ENCODE results near the gene HSPA9. TPM values are rescaled to one million over a fixed set of nuclear protein-coding genes. Genes with fewer than 3 reads are reported as not detected.
"Not testable (repeated sequence)": the region's sequence is repeated elsewhere in the genome, so short reads cannot be mapped to it uniquely, and the experiment has no call there.

HSPA9 gene
- total RNA-seq, 1 experiment from 2014 or later: 665 TPM

DNA sequence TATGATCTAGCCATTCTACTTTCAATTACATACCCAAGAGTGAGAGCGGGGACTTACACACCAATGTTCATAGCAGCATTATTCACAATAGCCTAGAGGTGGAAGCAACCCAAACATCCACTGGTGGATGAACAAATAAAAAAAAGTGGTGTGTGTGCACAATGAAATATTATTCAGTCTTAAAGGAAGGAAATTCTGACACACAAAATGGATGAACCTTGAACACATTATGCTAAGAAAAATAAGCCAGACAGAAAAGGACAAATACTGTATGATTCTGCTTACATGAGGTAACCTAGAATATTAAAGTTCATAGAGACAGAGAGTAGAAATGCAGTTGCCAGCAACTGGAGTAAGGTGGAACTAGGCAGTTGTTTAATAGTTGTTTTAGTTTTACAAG lies 54.2 kb downstream of the HSPA9 start:
- H3K4me3 ChIP-seq: no peak overlapping the region
- DNase-seq (ENCODE audit: low read depth in 1 of 2, low spot score in 2 of 2): no peak
- no peaks in the 10 kb centered on the region for H3K9me3 ChIP-seq (replicated peaks)
- H3K27me3 ChIP-seq (replicated peaks): no peaks in the 10 kb centered on the region
- H3K27ac ChIP-seq: no peak overlapping the region
- H3K4me1 ChIP-seq (replicated peaks): peaks cover 4% of the 10 kb centered on the region; the same call in 1 of the 2 replicates
- H3K36me3 ChIP-seq: peaks cover 69% of the 10 kb centered on the region

DNA sequence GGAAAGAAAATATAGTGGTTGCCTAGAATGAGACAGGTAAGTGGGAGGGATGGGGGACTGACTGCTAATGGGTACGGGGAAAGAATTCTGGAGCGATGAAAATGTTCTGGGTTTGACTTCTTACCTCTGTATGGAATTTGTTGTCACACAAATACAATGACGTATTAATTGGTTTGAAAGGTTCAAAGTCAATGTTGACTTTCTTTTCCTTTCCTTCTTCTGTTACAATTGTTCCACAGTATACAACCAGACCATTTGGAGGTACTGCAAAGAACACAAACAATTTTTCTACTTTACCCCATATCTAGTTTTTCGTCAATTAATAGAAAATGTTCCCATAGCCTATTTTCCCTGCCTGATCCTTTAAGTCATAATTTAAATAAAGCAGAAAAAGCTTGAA lies 57.8 kb downstream of the HSPA9 start:
- no peak for DNase-seq (ENCODE audit: low read depth in 1 of 2, low spot score in 2 of 2)
- no peak overlapping the region for H3K27ac ChIP-seq
- H3K4me1 ChIP-seq (replicated peaks): no peaks in the 10 kb centered on the region
- H3K4me3 ChIP-seq: no peak overlapping the region
- H3K9me3 ChIP-seq (replicated peaks): no peaks in the 10 kb centered on the region
- H3K27me3 ChIP-seq (replicated peaks): no peaks in the 10 kb centered on the region
- H3K36me3 ChIP-seq: peaks cover 83% of the 10 kb centered on the region

DNA sequence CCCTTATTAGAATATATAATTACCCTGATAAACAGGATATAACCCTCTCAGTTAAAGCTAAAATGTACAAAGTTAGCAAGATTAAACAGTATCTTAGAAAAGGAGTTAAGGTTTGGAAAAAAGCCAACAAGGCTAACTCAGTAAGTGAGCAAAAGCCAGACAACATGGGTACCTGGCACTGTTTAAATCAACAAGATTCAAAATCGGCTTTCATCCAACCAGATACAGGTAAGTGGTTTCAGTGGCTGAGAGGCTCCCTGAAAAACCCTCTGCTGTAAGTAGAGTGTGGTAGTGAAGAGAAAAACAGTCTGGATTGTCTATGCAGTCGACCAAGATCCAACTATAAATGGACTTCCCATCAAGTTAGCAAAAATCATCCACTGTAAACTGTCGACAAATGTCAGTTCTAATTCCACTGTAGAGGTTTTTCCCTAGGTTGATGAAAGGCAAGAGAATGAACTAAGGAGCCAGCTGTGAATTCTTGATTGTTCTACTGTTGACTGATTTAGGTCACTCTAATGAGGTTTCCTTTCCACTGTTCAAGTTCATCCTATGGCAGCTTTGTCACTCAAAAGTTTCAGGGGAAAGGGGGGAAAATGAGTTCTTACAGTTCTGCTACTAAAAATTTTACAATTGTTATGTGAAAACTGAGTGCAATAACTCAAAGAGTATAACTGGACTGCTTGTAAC lies 59.5 kb downstream of the HSPA9 start:
- Histone ChIP-seq H3K27ac (no peak overlapping the region), H3K4me1 (replicated peaks) (no peaks in the 10 kb centered on the region), H3K4me3 (no peak overlapping the region), H3K36me3 (peaks cover 94% of the 10 kb centered on the region), H3K9me3 (replicated peaks) (no peaks in the 10 kb centered on the region), H3K27me3 (replicated peaks) (no peaks in the 10 kb centered on the region)
- no peak for DNase-seq (ENCODE audit: low read depth in 1 of 2, low spot score in 2 of 2)

DNA sequence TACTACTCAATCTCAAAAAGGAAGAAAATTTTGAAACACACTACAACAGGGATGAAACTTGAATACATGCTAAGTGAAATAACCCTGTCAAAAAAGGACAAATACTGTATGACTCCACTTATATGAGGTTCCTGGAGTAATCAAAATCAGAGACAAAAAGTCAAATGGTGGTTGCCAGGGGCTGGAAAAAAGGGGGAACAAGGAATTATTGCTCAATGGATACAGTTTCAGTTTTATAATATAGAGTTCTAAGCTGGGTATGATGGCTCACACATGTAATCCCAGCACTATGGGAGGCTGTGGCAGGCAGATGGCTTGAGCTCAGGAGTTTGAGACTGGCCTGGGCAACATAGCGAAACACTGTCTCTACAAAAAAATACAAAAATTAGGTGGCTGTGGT lies 61.2 kb downstream of the HSPA9 start:
- H3K4me1 ChIP-seq (replicated peaks): no peaks in the 10 kb centered on the region
- H3K9me3 ChIP-seq (replicated peaks): no peaks in the 10 kb centered on the region
- H3K27me3 ChIP-seq (replicated peaks): no peaks in the 10 kb centered on the region
- no peak for DNase-seq (ENCODE audit: low read depth in 1 of 2, low spot score in 2 of 2)
- H3K4me3 ChIP-seq: no peak overlapping the region
- peaks cover 97% of the 10 kb centered on the region for H3K36me3 ChIP-seq
- no peak overlapping the region for H3K27ac ChIP-seq

DNA sequence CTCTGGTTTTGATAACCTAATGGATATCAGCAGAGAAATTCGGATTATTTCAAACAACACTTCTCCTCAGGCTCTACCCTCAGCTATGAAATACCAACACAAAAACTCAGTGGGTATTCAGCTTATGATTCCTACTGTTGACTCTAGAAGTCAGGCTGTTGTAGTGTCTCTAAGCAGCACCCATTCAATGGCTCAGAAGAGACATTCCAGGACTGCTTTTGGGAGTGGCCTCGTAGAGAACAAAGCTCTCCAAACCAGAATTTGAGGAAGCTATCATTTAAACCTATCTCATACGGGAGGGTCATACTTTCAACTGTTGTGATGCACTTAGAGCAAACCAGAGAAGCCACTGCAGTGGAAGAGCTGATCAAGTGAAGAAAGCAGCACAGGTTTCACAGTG lies 66.2 kb downstream of the HSPA9 start:
- Histone ChIP-seq H3K27me3 (replicated peaks) (no peaks in the 10 kb centered on the region), H3K36me3 (peaks cover 78% of the 10 kb centered on the region), H3K9me3 (replicated peaks) (no peaks in the 10 kb centered on the region), H3K4me1 (replicated peaks) (no peaks in the 10 kb centered on the region), H3K27ac (no peak overlapping the region), H3K4me3 (no peak overlapping the region)
- DNase-seq (ENCODE audit: low read depth in 1 of 2, low spot score in 2 of 2): no peak

DNA sequence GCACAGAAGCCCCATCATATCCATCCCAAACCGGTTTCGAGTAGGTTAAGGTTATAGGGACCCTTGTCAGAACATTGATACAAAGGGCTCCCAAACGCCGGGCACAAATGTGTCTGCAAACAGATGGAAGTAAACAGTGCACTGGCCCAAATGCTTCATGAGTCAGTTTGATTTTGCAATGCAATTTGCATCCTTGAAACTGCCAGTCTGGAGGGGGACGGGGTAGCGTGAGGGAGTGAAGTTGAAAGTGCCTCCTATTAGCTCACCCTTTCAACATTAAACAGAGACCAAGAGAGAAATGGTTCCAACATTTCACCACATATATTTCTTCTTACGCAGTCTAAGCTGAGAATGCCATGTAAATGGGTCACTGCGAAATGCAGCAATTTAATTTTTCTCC lies 67.7 kb downstream of the HSPA9 start:
- not testable (repeated sequence) for H3K9me3 ChIP-seq (replicated peaks); H3K27ac ChIP-seq; H3K4me3 ChIP-seq; DNase-seq (ENCODE audit: low read depth in 1 of 2, low spot score in 2 of 2); H3K4me1 ChIP-seq (replicated peaks); H3K27me3 ChIP-seq (replicated peaks)
- H3K36me3 ChIP-seq: peaks cover 63% of the 10 kb centered on the region

DNA sequence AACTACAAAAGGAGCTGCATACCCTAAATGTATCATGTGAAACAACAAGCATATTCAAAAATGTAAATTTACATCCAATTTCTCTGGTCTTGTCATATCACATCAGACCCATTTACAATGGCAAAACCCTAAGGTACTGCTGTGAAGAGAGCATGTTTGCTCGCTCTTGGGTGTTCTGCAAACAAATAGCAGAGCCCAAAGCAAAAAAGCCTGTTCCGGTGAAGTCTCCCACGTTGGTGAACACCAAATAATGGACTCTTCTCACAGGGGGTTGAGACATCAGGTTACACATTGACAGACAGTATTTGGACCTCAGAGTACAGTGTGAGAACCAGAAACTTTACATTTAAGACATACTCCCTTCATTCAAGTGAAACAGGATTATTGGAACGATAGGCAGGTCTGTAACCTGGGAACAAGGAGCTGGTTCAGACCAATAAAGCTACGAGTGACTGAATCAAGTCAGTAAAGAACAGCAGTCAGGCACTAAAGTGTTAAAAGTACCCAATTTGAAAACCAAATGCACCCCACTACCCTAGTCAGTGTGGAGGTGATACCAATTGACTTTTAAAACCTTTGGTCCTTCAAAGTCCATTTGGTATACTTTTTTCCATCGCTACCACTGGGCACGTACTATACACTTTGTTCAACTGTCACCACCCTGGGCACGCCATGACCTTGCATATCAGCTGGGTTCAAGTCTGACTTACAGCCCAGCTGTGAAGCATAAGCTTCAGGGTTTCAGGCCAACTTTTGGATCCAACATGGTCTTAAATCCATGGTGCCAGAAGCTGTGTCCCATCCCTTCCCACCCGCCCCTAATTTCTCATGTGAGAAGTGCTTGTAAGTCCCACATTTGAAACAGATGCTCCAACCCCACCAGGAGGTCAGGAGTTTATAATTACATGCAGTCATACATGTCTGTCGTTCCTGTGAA lies 68.6 kb downstream of the HSPA9 start:
- no peaks in the 10 kb centered on the region for H3K27me3 ChIP-seq (replicated peaks)
- no peaks in the 10 kb centered on the region; the same call in 1 of the 2 replicates for H3K9me3 ChIP-seq (replicated peaks)
- no peak overlapping the region for H3K27ac ChIP-seq
- no peaks in the 10 kb centered on the region for H3K4me1 ChIP-seq (replicated peaks)
- DNase-seq (ENCODE audit: low read depth in 1 of 2, low spot score in 2 of 2): no peak
- H3K4me3 ChIP-seq: no peak overlapping the region
- peaks cover 57% of the 10 kb centered on the region for H3K36me3 ChIP-seq

DNA sequence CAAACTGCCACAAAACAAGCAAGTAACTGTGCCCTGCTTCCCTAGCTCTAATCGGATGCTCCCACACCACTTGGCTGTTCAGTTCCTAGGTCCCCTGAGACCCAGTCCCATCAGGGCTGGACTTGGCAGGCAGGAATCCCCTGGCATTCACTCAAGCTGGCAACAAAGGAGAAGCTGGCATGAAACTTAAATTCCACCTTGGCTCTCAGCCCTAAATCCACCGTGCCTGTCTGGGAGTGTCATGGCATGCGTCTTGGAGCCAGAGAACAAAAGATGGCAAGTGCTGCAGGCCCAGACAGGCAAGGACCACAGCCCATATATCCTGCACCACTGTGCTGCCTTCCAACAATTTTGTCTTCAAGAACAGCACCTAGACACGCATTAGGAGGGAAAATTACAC lies 70.4 kb downstream of the HSPA9 start:
- Histone ChIP-seq H3K9me3 (replicated peaks) (no peaks in the 10 kb centered on the region; the same call in 1 of the 2 replicates), H3K4me1 (replicated peaks) (no peaks in the 10 kb centered on the region), H3K27me3 (replicated peaks) (no peaks in the 10 kb centered on the region), H3K36me3 (peaks cover 40% of the 10 kb centered on the region), H3K27ac (no peak overlapping the region), H3K4me3 (no peak overlapping the region)
- no peak for DNase-seq (ENCODE audit: low read depth in 1 of 2, low spot score in 2 of 2)

Other genes starting within 250 kb of the HSPA9 start
- 36.5 and 40.0 TPM in 2 replicates for gene CDC25C, start 243.6 kb downstream of the HSPA9 start, total RNA-seq (2014; rRNA removed; shearing (Covaris generic))
- 42.0 and 63.6 TPM in 2 replicates for gene FAM53C, start 237.1 kb downstream of the HSPA9 start, total RNA-seq (2014; rRNA removed; shearing (Covaris generic))
- gene KDM3B, start 222.7 kb downstream of the HSPA9 start, total RNA-seq (2014; rRNA removed; shearing (Covaris generic)): 48.0 and 64.8 TPM in 2 replicates
- gene REEP2, start 136.3 kb downstream of the HSPA9 start, total RNA-seq (2014; rRNA removed; shearing (Covaris generic)): 0.21 TPM in 1 of 2 replicates, not detected in the other
- gene EGR1, start 109.9 kb downstream of the HSPA9 start, total RNA-seq (2014; rRNA removed; shearing (Covaris generic)): 3.2 and 4.8 TPM in 2 replicates
- gene ETF1, start 32.2 kb downstream of the HSPA9 start, total RNA-seq (2014; rRNA removed; shearing (Covaris generic)): 134 and 167 TPM in 2 replicates
- gene CTNNA1, start 178.0 kb upstream of the HSPA9 start, total RNA-seq (2014; rRNA removed; shearing (Covaris generic)): 496 and 606 TPM in 2 replicates